Activated CD8-positive, alpha-beta memory T cell treated with anti-CD3 and anti-CD28 coated beads, Interleukin-2, amount 50 U/mL, for 24 hours (primary cell): ENCODE measurements around the gene GNMT.
"Not testable (repeated sequence)": the region's sequence is repeated elsewhere in the genome, so short reads cannot be mapped to it uniquely, and the experiment has no call there.

Experiments
- DNase-seq: peaks from one replicate; pipeline ENCODE4 v3.0.0-alpha.2; 2020; ENCODE audit errors: extremely low read depth

The GNMT gene

DNA sequence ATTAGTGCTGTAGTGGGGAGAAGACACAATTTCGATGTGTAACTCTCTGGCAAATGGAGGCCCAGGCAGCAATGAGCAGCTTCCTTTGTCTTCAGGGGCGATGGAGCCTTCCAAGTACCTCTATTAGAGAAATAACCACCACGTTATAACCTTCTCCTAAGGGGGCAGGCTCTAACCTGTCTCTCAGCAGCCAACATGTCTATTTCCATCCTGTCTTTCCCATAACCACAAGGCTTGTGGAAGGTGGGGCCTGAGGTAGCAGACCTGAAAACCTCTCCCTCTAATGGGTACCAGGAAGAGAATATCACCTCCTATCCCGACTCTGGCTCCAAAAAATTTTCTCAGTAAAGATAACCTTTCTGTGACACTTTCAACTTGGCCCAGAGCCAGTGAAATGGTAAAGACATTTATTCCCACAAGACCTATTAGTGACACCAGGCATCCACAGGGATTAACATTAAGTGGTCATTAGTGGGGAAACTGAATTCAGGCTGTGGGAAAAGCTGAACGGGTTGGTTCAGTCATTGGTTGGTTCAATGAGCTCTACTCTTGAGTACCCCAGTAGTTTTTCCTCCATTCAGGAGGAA is 14.5 kb downstream of the GNMT start:
- no peak for DNase-seq

DNA sequence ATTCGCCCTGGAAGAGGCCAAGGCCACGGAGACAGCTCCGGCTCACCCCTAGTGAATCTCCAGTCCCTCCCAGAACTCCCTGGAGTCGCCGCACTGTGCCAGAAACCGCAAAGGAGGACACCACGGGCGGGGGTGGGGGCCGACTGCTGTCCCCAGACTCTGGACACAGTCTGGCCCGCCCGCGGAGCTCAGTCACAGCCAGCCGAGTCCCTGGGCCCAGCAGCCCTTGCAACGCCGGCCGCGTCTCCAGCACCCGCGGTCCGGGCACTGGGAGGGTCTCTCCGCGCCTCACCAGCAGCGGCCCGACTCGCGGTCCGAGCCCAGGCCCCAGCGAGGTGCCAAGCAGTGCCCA is 17.9 kb downstream of the GNMT start:
- DNase-seq: no peak

DNA sequence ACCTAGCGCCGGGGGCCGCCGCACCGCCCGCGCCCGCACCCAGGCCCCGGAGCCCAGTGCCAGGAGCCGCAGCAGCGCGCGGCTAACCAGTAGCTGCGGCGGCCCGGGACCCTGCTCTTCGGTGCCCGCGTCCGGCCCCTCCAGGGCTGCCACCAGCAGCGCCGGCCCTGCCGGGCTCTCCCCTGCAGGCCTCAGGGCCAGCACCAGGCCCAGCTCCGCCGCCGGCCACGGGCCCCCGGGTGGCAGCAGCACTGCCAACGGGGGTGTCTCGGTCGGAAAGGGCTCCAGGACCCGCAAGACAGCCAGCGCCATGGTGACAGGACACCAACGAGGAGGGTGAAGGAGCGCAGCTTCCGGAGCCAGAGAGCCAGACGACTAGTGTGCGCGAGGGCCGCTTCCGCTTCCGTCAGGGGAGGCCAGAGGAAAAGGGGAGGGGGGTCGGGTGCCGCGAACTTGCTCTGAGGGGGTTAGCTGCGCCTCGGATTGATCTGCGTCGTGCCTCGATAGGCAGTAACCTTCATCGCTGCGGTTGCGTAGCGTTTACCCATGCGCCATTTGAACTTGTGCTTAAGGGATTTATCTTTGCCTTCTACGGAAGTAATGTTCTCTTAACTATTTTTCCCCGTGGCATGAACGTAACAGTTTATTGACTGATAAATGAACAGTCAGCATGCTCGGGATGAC is 18.4 kb downstream of the GNMT start, which contains the start of gene PEX6:
Gene PEX6 (minus strand): TSS at position 343 of the 684 bp plus-strand sequence. CDS start 31 bp downstream, at position 312.
- DNase-seq: peak; percentile 89

DNA sequence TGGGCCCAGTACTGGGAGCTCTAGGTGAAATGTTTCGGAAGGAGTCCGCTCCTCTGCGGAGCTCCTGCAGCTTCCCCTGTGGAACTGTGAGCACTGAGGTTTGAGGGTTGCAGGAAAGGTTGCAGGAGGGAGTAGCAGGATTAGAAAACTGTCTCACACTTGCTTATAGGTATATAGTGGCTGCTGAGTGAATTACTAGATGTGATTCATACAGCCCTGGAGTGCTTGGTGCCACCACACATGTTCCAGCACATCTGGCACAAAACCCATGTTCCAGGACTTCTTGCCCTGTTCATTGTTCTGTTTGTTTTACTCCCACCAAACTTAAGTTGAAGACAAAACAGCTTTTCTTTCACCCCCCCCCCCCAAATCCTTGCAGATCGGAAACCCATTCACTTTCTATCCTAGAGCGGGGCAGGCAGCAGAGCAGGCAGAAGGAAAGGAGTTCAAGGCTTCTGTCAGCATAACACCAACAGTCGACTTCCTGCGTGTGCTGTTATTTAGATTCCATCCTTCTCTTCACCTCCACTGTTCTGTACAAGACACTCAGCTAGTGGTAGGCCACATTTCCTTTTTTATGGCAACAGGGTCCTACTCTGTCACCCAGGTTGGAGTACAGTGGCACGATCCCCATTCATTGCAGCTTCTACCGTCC is 19.1 kb downstream of the GNMT start:
- DNase-seq: no peak

DNA sequence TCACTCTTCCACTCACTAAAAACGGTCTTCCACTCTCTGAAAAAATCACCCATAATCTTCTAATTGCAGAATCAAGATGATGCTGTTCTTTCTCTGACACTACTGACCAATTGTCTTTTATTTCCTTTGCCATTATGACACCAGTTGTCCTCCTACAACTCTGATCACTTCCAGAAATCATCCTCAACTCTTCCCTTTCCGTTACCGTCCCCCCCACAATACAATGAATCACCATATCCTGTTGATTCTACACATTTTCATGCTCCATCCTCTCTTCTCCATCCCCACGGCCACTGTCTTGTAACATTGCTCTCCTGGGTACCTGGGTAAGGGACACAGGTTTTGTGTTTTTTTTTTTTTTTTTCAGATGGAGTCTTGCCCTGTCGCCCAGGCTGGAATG is 21.3 kb downstream of the GNMT start:
- DNase-seq: no peak

DNA sequence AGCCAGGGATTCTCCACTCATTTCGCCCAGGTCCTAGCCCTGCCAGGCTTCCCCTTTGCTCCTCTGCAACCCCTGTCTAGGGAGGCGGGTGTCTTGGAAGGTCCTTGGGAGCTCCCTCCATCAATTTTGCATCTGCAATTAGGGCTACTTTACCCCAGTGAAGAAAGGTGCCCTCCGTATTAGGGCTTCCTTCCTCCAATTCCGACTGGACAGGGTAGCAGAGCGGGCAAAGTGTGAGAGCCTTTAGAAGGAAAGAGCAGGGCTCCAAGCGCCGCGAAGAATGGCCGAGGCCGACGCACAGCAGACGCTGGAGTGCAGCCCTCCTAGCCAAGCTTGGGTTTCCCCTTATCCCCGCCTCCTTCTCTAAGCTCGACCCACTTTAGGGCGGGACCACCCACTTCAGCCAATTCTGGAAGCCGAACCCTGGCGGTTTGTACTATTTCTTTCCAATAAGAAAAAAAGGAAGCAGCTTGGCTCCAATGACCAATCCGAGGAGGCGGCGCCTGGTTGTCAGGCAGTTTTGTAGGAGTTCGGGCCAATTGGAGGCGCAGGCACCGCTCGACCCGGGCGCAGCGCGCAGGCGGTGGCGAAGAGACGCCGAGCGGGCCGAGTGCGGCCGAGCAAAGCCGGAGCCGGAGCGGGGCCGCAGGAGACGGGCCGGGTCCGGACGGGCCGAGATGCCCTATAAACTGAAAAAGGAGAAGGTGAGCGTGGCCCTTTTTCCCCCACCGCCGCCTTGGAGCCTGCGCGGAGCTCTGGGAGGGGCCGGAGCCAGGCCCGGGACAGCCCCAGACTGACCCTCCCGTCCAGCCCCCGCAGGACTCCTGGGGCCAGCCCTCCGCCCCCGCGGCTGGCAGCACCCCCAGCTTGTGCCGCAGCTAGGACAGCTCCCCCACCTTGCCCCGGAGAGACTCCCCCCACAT is 23.7 kb downstream of the GNMT start, which contains the start of gene PPP2R5D:
Gene PPP2R5D (plus strand): TSS at position 570 of the 923 bp plus-strand sequence. CDS start 108 bp downstream, at position 678.
- peak; percentile 94 for DNase-seq

DNA sequence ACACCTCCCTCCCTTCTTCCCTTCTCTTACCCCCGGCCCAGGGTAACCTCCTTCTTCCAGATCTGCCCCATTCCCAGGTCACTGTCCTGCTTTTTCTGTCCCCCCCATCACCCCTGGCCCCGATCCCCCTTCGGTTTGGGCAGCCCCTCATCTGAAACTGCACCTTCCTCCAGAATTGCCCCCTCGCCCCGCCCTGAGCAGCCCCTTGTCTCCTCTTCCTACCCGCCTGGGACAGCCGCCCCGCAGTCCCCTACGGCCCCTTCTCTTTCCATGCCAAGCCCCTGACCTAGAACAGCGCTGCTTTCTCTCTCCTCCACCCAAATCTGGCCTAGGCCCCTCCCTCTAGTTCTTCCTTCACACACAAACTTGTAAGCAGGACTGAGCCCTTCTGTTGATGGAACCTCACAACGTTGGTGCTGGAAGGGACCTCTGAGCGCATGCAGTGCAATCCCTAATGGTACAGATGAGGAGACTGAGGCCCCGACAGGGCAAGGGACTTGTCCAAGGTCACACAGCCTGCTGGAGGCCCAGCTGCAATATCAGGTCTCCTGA is 24.4 kb downstream of the GNMT start:
- no peak for DNase-seq

DNA sequence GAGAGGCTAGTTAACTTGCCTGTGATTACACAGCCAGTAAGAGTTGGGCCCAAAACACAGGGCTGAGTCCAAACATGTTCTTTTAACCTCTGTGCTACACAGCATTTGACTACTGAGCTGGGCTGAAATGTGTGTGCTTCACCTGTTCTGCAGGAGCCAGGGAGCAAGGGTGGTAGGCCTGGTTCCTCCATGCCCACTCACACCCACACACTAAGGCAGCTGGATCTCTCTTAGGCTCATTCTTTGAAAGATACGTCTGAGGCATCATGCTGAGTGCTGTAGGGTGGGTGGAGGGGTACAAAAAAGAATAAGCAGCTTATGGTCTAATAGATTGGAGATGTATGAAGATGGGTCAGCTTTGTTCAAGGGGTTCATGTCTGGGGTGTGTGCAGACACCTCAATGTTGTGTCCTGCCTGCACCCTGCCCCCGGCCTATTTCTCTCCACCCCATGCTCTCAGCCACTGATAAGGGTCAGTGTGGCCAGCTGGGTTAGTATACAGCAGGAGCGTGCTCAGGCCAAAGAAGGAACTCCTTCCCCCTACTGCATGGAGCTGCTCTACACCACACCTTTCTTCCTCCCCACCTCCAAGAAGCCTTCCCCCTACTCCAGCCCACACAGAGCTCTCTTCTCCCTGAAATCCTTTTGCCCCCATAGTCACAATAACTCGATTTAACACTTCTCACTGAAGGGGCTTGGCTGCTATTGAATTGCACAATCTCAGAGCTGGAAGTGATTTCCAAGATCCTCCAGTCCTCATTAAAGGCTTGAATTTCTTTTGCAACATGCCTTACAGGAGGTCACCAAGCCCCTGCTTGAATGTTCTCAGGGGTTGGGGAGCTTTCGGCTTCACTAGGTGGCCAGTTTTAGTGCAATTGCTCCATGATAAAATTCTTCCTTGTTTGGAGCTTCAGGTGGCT is 27.2 kb downstream of the GNMT start:
- DNase-seq: no peak

DNA sequence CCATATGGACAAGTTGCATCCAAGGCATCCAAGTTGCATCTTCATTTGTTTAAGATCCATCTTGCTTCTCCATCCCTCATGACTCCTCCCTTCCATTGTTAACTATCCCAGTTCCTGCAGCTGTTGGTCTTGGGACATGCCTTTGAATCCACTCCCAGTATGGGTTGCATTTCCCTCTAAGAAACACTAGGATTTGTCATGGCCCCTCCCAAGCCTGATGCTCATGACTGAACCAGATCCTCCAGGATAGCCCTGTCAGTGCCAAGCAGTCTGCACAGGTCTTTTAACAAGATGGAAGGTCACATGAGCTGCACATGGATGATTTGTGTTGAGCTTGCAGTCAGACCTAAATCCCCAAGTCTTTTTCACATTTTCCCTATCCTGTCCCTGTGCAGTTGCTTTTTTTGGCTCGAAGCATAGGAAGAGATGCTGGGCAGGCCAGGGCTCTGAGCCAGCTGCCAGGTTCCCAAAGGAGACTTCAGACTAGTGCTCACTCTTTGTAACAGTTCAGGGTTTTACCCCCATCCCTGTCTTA is 28.0 kb downstream of the GNMT start:
- no peak for DNase-seq

DNA sequence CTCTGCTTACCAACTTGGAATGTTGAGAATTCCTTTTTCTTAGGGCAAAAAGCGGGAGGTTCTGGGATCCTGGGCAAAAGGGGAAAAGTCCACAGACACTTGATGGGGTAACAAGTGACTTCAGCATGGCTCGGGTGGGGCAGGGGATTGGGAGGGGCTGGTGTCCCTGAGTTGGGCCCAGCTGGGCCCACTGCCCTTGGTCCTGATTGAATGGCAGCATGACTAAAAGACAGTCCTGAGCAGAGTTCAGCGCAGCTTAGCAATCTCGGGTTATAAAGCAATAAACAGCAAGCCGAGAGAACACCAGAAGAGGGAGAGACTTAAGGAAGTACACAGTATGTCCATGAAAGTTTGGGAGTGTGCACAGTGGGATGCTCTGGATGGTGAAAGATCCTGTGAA is 29.4 kb downstream of the GNMT start:
- no peak for DNase-seq

DNA sequence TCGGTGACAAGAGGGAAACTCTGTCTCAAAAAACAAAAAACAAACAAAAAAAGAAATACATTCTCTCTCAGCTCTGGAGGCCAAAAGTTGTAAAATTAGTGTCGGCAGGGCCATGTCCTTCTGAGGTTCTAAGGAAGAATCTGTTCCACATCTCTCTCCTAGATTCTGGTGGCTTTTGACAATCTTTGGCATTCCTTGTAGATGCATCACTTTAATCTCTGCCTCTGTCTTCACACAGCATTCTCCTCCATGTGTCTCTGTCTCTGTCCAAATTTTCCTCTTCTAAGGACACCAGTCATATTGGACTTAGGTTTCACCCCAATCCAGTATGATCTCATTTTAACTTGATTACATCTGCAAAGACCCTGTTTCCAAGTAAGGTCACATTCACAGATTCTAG is 32.9 kb downstream of the GNMT start:
- DNase-seq: no peak

DNA sequence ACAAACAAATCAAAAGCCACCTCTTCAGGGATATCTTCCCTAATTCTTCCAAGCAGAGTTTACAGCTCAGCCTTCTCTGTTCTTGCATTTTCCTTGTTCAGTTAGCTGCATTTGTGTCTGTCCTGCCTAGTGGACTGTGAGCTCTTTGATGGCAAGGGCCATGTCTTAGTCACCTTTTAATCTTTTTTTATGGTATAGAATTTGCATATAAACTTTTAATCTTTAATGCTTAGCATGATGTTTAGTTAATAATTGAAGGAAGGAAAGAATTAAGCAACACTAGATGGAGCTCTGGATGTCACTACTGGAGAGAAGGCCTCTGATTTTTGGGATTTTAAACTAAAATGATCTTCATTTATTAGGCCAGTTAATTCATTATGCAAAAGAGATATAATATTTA is 36.0 kb downstream of the GNMT start:
- no peak for DNase-seq

DNA sequence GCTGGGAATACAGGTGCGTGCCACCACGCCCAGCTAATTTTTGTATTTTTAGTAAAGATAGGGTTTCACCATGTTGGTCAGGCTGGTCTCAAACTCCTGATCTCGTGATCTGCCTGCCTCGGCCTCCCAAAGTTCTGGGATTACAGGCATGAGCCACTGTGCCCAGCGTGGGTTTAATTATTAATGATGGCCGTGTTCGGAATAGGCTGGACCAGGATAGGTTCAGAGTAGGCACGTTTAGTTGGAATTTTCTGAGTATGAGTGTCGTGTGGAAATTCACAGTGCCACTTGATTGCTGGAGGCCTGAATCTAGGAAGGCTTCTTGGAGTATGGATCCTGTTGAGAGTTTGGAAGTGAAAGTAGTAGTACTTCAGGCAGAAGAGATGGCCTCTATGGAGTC is 37.7 kb downstream of the GNMT start:
- DNase-seq: not testable (repeated sequence)

DNA sequence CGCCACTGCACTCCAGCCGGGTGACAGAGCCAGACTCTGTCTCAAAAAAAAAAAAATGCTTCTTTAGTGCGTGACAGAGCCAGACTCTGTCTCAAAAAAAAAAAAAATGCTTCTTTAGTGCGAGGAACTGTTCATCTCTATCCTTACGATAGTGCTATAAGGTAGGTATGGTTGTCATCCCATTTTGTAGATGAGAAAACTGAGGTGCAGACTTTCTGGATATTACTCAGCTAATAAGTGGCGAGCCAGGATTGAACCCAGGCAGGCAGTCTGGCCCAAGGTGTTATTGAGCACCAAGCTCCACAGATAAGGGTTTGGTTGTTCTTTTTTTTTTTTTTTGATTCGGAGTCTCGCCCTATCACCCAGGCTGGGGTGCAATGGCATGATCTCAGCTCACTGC is 41.3 kb downstream of the GNMT start:
- no peak for DNase-seq

DNA sequence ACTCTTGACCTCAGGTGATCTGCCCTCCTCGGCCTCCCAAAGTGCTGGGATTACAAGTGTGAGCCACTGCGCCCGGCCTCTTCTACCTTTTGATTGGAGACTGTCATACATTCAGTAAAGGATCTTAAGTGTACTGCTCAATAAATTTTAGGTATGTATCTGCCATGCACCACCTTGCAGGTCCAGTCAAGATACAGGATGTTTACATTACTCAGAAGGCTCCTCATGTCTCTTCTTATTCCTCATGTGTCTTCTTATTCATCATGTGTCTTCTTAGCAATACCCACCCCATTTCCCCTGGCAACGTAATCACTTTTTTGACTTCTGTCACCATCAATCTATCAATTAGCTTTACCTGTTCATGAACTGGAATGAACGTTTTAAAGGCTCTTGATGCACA is 45.3 kb downstream of the GNMT start:
- no peak for DNase-seq

DNA sequence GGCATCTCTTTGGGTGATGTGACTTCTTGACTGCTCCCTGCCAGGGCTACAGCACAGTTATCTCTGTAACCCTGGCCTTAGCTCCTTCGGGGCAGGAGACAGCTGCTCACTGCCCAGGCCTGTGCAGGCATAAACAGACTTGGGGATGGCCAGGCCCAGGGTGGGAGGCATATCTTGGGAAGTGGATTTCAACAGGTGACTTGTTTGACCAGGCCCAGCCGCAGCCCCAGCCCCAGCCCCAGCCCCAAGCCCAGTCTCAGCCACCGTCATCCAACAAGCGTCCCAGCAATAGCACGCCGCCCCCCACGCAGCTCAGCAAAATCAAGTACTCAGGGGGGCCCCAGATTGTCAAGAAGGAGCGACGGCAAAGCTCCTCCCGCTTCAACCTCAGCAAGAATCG is 45.7 kb downstream of the GNMT start:
- DNase-seq: no peak

DNA sequence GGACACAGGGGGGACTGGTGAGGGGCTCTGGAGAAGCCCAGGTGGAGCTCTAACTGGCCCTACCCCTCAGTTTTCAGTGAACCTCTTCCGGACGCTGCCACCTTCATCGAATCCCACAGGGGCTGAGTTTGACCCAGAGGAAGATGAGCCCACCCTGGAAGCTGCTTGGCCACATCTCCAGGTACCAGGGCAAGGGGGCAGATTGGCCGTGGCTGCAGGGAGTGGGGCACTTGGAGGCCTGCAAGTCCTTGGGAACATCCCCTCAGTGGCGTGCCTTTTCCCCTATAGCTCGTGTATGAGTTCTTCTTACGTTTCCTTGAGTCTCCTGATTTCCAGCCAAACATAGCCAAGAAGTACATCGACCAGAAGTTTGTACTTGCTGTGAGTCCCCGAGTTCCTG is 46.6 kb downstream of the GNMT start:
- no peak for DNase-seq

DNA sequence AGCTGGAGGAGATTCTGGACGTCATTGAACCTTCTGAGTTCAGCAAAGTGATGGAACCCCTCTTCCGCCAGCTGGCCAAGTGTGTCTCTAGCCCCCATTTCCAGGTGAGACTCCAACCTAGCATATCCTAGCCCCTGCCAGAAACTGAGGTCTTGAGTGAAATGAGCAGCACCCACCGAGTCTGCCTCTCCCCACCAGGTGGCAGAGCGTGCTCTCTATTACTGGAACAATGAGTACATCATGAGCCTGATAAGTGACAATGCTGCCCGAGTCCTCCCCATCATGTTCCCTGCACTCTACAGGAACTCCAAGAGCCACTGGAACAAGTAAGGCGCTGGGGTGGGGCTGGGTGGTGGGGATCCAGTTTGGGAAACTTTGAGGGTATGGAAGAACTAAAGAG is 48.6 kb downstream of the GNMT start:
- DNase-seq: no peak

DNA sequence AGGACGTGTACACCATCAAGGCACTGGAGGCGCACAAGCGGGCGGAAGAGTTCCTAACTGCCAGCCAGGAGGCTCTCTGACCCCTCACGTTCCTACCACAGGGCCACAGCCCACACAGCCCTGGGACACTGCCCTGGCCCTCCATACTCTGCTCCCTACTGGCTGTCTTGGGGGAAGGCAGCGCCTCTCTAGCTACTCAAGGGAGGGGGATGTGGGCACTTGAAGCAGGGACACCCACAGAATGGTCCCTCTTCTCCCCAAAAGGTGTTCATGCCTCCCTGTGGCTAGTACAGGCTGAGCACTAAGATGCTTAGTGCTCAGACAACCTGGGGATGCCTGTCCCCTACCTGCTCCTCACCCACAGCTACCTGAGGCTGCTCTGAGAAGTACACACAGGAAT is 50.7 kb downstream of the GNMT start:
- DNase-seq: no peak

DNA sequence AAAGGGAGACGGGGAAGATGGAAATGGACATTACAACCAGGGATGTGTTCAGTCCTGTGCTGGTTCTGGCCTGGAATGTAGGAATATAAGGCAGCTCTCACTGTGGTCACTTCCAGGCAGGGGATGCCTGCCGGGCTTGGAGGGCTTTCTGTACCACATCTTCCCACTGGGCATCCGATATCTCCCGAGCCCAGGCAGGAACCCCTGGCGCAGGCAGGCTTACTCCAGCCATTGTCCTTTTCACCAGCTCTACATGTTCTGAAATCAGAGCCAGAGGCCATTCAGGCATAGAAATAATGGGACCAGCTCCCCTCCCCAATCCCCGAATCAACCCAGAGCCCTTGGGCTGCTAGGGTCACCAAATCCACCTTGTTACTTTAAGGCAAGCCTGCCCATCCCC is 51.8 kb downstream of the GNMT start:
- DNase-seq: no peak
